Stimulated activated CD4-positive, alpha-beta T cell treated with anti-CD3 and anti-CD28 coated beads, Interleukin-4, amount 100 ng/mL, for 48 hours (primary cell): Measurements from ENCODE around the gene BIK.

Source experiments
- DNase-seq, 2 donors: peaks; one replicate each; pipeline ENCODE4 v3.0.0-alpha.2; 2020; ENCODE audit warnings: low read depth in 2 of 2

Gene BIK, protein sequence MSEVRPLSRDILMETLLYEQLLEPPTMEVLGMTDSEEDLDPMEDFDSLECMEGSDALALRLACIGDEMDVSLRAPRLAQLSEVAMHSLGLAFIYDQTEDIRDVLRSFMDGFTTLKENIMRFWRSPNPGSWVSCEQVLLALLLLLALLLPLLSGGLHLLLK

GRCh38 chr22:43110444-43110926, at the start of gene BIK:
BIK (plus strand) TSS chr22:43110750; CDS start chr22:43124023, 13,273 bp downstream.
- peak in 1 of 2 donors; percentile 18 for DNase-seq

DNA sequence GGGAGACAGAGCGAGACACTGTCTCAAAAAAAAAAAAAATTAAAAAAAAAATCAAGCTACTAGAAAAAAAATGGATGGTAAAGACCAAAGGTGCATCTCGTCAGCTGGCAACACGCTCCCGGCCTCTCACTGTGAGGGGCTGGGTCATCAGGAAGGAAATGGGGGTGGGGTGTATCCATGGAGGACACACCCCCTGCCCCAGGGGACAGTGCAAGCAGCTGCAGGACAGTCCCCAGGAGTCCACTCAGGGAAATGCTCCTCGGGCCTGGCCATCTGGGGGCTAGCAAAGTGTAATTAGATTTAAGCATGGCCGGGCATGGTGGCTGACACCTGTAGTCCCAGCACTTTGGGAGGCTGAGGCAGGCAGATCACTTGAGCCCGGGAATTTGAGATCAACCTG, 44.4 kb upstream of the BIK start:
- no peak for DNase-seq

DNA sequence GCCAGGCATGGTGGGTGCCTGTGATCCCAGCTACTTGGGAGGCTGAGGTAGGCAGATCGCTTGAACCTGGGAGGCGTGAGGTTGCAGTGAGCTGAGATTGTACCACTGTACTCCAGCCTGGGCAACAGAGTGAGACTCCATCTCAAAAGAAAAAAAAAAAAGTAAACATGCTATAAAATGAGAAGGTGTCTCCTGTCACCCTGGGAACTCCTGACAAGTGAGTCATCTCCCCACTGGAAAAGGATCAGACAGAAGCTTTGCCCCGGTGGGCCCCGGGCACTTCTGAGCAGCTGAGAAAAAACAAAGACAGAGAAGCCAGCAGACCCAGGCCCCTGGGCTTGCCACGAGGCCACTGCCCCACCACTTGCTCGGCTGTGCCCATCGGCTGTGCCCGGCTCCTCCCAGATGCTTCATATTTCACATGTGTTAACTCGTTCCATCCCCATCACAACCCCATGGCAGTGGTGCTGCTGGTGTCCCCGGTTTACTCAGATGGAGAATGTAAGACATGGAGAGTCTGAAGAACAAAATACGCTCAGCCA, 43.6 kb upstream of the BIK start:
- no peak for DNase-seq

GRCh38 chr22:43077121-43077877, 33.3 kb upstream of the BIK start:
- DNase-seq = no peak

- DNase-seq = no peak
Observed at GRCh38 chr22:43078522-43078921, 32.0 kb upstream of the BIK start.

- no peak for DNase-seq
Observed at GRCh38 chr22:43079742-43080141, 30.8 kb upstream of the BIK start.

DNA sequence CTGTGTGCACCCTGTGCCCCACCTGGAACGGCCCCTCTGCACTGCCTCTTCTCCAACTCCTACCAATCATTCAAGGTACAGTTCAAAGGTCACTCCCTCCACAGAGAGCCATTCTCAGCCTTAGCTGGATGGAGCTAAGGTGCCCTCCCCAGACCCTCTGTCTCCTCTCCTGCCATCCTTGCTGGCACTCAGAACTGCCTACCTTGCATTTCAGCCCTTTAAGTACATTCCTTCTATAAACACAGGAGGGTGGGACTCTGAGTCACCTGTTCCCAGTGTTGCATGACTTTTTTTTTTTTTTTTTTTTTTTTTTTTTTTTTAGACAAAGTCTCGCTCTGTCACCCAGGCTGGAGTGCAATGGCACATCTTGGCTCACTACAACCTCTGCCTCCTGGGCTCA, 29.9 kb upstream of the BIK start:
- no peak for DNase-seq

GRCh38 chr22:43081968-43082367, 28.6 kb upstream of the BIK start:
- no peak for DNase-seq

DNA sequence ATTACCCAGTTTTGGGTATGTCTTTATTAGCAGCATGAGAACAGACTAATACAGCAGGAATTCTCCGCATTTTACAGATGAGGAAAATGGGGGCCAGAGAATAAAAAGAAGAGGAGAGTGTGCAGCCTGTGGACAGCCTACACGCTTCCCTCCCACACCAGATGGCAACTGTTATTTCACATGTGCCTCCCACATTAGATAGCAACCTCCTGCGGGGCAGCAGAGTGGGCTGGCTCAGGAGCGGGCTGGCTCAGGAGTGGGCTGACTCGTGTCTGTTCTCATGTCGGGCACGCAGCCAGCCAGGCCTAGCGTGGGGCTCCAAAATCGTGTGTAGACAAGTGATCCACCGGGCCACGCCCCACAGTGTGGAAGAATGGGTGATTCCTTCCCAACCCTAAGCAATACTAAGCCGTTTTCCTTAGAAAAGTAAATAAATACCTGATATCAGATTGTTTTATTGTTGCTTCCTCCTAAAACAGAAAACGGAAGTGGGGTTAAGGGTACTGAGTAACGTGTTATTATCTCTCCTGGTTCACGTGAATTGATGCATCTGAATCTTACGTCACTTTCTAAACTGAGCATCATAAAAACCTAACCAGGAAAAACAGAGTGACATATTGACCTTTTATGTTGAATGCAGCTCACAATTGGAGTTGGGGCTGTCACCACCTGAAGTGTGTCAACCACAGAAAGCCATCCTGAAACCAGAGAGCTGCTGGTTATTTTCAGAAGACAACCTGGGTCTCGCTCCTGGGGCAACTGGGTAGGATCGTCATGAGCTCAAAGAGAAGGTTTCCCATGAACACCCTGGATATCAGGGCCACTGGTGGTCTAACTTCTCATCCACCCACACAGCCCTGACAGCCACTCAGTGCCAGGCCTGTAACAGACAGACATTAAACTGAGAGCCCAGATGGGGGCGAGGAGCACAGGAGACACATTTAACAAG, 24.6 kb upstream of the BIK start:
- no peak for DNase-seq

DNA sequence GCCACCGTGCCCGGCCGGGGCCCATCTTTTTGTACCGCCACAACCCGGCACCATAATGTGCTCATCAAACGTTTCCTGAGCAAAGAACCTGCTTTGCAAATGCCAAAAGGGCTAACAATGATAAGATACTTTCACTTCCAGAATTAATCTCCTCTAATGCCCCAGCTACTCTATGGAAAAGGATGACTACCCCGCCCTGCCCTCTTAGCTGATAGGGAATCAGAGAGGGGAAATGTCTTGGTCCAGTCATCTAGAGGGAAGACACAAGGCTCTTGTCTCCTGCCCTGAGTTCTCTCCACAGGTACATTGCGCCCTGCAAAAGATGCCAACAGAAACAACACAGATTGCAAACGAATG, 21.9 kb upstream of the BIK start:
- DNase-seq = no peak

DNA sequence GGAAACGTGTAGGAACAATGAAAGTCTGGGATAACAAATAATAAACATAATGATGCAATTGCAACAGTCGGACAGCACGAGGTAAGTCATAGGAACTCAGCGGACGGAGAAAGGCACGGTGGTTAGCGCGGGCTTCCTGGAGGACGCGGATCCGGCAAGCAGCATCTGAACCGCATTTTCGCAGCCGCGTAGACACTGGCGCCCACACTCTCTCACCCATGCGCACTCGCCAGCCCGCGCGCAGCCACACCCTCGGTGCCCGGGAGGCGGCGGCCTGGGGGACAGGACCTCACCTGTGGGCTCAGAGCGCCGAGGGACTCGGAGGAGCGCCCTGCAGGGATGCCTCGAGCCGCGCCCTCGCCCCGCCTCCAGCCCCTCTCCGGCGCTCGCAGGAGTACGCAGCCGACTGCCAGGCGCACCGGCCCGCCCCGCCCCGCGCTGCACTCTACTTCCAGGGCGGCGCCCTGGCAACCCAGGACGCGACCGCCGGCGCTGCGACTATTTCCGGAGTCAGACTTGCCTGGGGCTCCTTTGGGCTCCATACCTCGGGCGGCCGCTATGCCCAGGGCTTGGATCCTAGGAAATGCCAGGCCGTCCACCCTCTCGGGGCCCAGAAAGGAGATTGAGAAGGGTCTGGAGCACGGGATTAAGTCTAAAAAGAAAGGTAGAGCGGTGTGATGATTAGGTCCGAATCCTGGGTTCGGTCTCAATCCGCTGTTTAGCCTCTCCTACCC, 21.4 kb upstream of the BIK start, which contains the start of gene TTLL1:
TTLL1 (minus strand) TSS at position 408 of the 734 bp plus-strand sequence. CDS start 13,805 bp downstream, outside the sequence.
- peak; percentile 84 to 90 for DNase-seq

DNA sequence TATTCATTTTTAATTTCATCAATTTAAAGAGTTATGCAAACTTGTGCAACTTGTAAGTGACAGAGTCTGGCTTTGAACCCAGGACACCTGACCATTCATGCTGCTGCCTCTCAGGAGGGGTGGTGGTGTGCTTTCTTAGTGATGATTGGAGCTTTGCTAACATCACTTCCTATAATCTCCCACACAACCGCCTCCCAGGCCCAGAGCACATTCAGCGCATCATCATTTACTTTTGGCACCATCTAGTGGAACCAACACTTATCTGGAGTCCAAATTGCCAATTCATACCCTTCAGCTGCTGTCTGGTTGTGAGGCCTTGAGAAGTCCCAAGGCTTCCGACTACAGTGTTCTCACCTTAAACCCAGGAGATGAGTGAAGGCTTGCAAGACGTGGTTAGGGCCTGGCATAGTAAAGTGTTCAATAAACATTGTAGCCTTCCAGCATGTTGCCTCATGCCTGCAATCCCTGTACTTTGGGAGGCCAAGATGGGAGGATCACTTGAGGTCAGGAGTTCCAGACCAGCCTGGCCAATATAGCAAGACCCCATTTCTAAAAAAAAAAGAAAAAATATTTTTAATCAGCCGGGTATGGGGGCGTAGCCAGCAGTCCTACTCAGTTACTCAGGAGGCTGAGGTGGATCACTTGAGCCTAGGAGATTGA, 20.3 kb upstream of the BIK start:
- DNase-seq = peak in 1 of 2 donors; percentile 27

- DNase-seq = no peak
Observed at GRCh38 chr22:43092085-43092484, 18.5 kb upstream of the BIK start.

GRCh38 chr22:43094085-43094484, 16.5 kb upstream of the BIK start:
- no peak for DNase-seq

DNA sequence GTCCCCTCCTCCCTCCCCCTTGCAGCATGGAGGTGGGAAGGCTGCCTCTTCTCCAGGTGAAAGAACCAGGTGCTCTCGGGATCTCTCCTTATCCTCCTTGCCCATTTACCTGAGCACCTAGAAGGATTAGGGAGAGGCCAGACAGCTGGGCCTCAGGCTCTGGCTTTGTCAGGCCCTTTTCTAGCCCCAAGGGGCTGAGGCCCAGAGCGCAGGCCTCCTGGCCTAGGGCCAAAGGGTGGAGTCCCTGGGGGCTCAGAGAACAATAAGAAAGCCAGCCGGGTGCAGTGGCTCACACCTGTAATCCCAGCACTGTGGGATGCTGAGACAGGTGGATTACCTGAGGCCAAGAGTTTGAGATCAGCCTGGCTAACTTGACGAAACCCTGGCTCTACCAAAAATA, 16.0 kb upstream of the BIK start:
- DNase-seq = no peak

GRCh38 chr22:43096420-43096819, 14.1 kb upstream of the BIK start:
- no peak for DNase-seq

- DNase-seq = no peak
Observed at GRCh38 chr22:43098356-43098755, 12.2 kb upstream of the BIK start.

- DNase-seq = no peak
Observed at GRCh38 chr22:43099095-43099494, 11.5 kb upstream of the BIK start.

- DNase-seq = no peak
Observed at GRCh38 chr22:43100225-43100624, 10.3 kb upstream of the BIK start.

- DNase-seq = no peak
Observed at GRCh38 chr22:43101306-43101705, 9.2 kb upstream of the BIK start.
